Measurements from ENCODE around the gene MGLL. TPM values are rescaled to one million over a fixed set of nuclear protein-coding genes. Genes with fewer than 3 reads are reported as not detected.

Gene MGLL
- 21.1 and 54.1 TPM in 2 replicates for polyA plus RNA-seq

GRCh38 chr3:127822041-127822681 is at the start of gene MGLL:
TSS of gene MGLL (minus strand) at chr3:127822515. CDS start at chr3:127822318, 197 bp downstream.

DNA sequence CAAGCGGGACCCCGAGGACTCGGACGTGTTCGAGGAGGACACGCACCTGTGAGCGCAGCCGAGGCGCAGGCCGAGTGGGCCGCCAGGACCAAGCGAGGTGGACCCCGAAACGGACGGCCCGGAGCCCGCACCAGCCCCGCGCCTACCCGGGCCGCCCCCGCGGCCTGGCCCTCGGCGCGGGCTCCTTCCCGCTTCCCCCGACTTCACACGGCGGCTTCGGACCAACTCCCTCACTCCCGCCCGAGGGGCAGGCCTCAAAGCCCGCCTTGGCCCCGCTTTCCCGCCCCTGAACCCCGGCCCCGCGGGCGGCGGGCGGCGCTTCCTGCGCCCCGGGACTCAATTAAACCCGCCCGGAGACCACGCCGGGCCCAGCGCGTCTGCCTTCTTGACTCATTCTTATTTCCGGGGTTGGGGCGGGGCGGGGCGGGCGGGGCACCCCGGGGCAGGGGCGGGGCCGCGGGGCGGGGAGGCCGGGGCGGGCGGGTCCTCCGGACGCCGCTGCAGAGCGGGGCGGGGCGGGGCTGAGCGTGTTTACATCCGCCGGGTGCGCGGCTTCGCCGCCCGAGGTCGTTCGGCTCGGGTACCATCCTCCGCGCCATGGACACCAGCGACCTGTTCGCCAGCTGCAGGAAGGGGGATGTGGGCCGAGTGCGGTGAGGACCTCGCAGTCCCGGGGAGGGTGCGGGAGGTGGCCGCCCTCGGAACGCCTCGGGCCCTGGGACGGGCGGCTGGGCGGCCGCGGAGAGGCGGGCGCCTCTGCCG is 149.7 kb downstream of the MGLL start, which contains the start of gene ABTB1:
Gene ABTB1 (plus strand): TSS at position 524 of the 762 bp plus-strand sequence. CDS start 74 bp downstream, at position 598.

Other genes with a start within 250 kb of the MGLL start
- gene TPRA1, start 231.8 kb downstream of the MGLL start, polyA plus RNA-seq, result 1.4 and 3.4 TPM in 2 replicates
- gene MCM2, start 224.1 kb downstream of the MGLL start, polyA plus RNA-seq, result 0.25 and 0.56 TPM in 2 replicates
- 3.2 TPM in 2 replicates for gene PODXL2, start 193.3 kb downstream of the MGLL start, polyA plus RNA-seq
- 0.32 and 3.7 TPM in 2 replicates for gene ABTB1, start 149.6 kb downstream of the MGLL start, polyA plus RNA-seq
- 1.5 TPM in 1 of 2 replicates, not detected in the other for gene KBTBD12, start 92.7 kb upstream of the MGLL start, polyA plus RNA-seq
- 49.5 and 55.4 TPM in 2 replicates for gene SEC61A1, start 229.9 kb upstream of the MGLL start, polyA plus RNA-seq

Measured in Purkinje cell (primary cell).